ENCODE data around the gene KCNH3. TPM values are rescaled to one million over a fixed set of nuclear protein-coding genes. Genes with fewer than 3 reads are reported as not detected.
A peak's percentile ranks its signal among the peaks of the same experiment; 100 is the strongest.
"Not testable (repeated sequence)": the region's sequence is repeated elsewhere in the genome, so short reads cannot be mapped to it uniquely, and the experiment has no call there.

KCNH3 gene, protein sequence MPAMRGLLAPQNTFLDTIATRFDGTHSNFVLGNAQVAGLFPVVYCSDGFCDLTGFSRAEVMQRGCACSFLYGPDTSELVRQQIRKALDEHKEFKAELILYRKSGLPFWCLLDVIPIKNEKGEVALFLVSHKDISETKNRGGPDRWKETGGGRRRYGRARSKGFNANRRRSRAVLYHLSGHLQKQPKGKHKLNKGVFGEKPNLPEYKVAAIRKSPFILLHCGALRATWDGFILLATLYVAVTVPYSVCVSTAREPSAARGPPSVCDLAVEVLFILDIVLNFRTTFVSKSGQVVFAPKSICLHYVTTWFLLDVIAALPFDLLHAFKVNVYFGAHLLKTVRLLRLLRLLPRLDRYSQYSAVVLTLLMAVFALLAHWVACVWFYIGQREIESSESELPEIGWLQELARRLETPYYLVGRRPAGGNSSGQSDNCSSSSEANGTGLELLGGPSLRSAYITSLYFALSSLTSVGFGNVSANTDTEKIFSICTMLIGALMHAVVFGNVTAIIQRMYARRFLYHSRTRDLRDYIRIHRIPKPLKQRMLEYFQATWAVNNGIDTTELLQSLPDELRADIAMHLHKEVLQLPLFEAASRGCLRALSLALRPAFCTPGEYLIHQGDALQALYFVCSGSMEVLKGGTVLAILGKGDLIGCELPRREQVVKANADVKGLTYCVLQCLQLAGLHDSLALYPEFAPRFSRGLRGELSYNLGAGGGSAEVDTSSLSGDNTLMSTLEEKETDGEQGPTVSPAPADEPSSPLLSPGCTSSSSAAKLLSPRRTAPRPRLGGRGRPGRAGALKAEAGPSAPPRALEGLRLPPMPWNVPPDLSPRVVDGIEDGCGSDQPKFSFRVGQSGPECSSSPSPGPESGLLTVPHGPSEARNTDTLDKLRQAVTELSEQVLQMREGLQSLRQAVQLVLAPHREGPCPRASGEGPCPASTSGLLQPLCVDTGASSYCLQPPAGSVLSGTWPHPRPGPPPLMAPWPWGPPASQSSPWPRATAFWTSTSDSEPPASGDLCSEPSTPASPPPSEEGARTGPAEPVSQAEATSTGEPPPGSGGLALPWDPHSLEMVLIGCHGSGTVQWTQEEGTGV
- total RNA-seq (2014; rRNA removed; shearing (Covaris generic)), result 1.7 TPM in 2 replicates

GRCh38 chr12:49538510-49539403 is at the start of gene KCNH3:
KCNH3 (plus strand) TSS chr12:49539030; CDS start chr12:49539417, 387 bp downstream.
- DNase-seq (ENCODE audit: low spot score), result peak; percentile 82
- in situ Hi-C loops (cut with HindIII; ENCODE audit: low sequenced_read_pairs), result no loop called here

DNA sequence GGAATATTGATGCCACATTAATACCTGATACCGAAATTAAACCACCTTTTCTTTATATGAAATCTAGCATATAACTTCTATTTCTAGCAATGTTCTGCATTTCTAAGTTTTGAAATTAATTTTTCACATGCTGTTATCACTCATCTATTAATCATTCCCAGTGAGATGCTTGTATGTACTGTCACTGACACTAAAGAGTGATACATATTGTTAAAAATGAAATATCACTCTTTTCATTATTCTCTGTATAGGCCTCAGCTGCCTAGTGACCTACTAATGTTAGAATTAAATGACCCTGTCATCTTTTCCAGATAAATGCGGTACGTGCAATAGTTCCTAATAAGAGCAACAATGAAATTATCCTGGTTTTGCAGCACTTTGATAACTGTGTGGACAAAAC is 49.7 kb upstream of the KCNH3 start:
- in situ Hi-C loops (cut with HindIII; ENCODE audit: low sequenced_read_pairs), result no loop called here

GRCh38 chr12:49489720-49490119 is 49.1 kb upstream of the KCNH3 start:
- DNase-seq (ENCODE audit: low spot score), result no peak
- in situ Hi-C loops (cut with HindIII; ENCODE audit: low sequenced_read_pairs), result no loop called here

More for the DNA sequence above, 49.7 kb upstream of the KCNH3 start:
- DNase-seq (ENCODE audit: low spot score), result no peak

- DNase-seq (ENCODE audit: low spot score), result no peak
- in situ Hi-C loops (cut with HindIII; ENCODE audit: low sequenced_read_pairs), result no loop called here
Observed at GRCh38 chr12:49491823-49492222, 47.0 kb upstream of the KCNH3 start.

GRCh38 chr12:49493900-49494299 is 44.9 kb upstream of the KCNH3 start:
- in situ Hi-C loops (cut with HindIII; ENCODE audit: low sequenced_read_pairs), result no loop called here
- no peak for DNase-seq (ENCODE audit: low spot score)

- in situ Hi-C loops (cut with HindIII; ENCODE audit: low sequenced_read_pairs), result no loop called here
- no peak for DNase-seq (ENCODE audit: low spot score)
Observed at GRCh38 chr12:49496417-49497360, 42.1 kb upstream of the KCNH3 start.

DNA sequence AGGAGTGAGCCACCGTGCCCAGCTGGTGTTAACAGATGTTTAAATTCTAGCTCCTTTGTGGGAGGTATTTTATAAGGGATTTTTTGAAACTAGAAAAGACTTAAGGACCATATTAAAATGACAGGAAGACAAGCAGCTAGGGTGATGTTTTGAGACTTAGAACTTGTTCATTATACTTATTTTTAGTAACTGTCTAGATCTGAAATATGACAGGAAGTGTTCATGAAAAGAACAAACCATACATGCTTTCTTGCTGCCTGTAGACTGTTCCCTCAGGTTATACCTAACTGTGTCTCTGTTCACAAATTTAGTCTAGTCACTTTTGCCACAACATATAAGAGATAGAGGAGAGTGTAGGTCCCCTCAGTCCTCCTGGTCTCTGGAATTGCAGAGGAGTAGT is 36.9 kb upstream of the KCNH3 start:
- in situ Hi-C loops (cut with HindIII; ENCODE audit: low sequenced_read_pairs), result loop anchor here (25.0 kb wide), 1 partner anchor 140 kb away; the partner anchor contains the start of gene SPATS2
- DNase-seq (ENCODE audit: low spot score), result no peak

DNA sequence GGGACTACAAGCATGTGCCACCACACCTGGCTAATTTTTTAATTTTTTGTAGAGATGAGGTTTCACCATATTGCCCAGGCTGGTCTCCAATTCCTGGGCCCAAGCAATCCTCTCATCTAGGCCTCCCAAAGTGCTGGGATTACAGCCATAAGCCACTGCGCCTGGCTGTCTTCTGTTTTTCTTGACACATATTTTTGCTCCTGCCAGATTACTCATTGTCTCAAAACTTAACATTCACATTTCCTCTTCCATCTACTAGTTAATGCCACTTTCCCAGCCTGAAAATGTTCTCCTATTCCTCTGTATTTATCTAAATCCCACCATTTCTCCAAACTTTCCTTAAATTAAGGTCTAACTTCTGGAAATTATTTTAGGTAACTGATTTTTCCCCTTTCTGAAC is 36.2 kb upstream of the KCNH3 start:
- DNase-seq (ENCODE audit: low spot score), result no peak
- in situ Hi-C loops (cut with HindIII; ENCODE audit: low sequenced_read_pairs), result loop anchor here (25.0 kb wide), 1 partner anchor 140 kb away; the partner anchor contains the start of gene SPATS2

- DNase-seq (ENCODE audit: low spot score), result peak; percentile 16
- in situ Hi-C loops (cut with HindIII; ENCODE audit: low sequenced_read_pairs), result loop anchor here (25.0 kb wide), 1 partner anchor 141 kb away; the partner anchor contains the start of gene SPATS2
Observed at GRCh38 chr12:49503674-49504180, 35.1 kb upstream of the KCNH3 start.

DNA sequence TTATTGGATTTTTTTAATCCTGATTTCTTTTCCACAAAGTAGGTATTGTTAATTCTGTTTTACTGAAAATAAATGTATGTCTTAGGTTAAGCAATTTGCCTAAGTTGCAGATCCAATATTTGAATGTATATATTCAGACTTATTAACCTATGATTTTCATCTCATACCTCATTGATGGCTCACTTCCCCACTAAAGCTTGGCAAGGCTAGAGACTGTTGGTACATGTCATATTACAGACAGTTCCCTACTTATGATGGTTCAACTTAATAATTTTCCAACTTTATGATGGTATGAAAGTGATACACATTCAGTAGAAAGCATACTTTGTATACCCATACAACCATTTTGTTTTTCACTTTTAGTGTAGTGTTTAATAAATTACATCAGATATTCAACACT is 33.2 kb upstream of the KCNH3 start:
- no peak for DNase-seq (ENCODE audit: low spot score)
- in situ Hi-C loops (cut with HindIII; ENCODE audit: low sequenced_read_pairs), result loop anchor here (25.0 kb wide), 1 partner anchor 143 kb away; the partner anchor contains the start of gene SPATS2

DNA sequence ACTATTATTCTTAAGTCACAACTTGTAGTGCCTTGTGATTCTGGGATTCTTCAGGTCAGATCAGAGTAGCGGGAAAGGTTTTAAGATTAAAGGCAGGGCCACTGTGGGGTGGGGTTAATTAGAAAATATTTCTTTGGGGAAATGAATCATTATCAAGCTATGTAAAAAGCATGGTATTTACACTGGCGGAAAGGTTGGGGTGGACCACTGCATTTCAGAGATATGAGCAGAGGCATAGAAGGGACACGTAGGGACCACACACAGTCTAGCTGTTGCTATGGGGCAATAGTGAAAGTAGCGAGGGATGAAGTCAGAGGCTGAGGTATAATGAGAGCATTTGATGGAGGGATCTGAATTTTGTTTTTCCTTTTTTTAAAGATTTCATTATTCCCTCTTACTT is 31.7 kb upstream of the KCNH3 start:
- DNase-seq (ENCODE audit: low spot score), result no peak
- in situ Hi-C loops (cut with HindIII; ENCODE audit: low sequenced_read_pairs), result loop anchor here (25.0 kb wide), 1 partner anchor 145 kb away; the partner anchor contains the start of gene SPATS2

DNA sequence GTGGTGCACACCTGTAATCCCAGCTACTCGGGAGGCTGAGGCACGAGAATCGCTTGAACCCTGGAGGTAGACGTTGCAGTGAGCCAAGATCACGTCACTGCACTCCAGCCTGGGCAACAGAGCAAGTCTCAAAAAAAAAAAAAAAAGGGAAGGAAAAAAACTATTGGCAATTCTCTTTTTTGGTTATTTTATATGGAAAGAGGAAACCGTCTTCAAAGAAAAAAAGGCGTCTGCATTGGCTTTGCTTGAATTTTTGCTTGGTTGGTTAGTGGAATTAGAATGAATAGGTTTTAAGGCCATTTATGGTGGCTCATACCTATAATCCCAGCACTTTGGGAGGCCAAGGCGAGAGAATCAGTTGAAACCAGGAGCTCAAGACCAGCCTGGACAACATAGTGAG is 29.1 kb upstream of the KCNH3 start:
- in situ Hi-C loops (cut with HindIII; ENCODE audit: low sequenced_read_pairs), result loop anchor here (25.0 kb wide), 1 partner anchor 147 kb away; the partner anchor contains the start of gene SPATS2

GRCh38 chr12:49511410-49511809 is 27.4 kb upstream of the KCNH3 start:
- no peak for DNase-seq (ENCODE audit: low spot score)
- in situ Hi-C loops (cut with HindIII; ENCODE audit: low sequenced_read_pairs), result loop anchor here (25.0 kb wide), 1 partner anchor 149 kb away; the partner anchor contains the start of gene SPATS2

More for the DNA sequence above, 29.1 kb upstream of the KCNH3 start:
- not testable (repeated sequence) for DNase-seq (ENCODE audit: low spot score)

DNA sequence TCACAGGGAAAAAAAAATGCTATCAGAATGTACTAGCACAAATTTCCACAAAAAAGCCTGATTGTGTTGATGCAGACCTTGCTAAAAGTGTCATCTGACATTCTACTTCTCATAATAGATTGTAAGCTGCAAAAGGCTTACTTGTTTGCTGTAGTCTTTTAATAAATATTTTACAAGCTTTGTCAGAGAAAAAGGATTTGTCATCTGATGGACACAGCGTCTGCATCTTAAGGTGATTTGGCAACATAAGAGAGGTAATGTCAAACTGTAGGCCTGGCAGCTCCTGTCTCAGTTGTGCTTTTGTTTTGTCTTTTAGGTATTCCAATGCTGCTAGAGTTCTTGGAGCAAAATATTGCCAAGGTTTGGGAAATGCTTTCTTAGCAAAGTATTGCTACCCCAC is 26.3 kb upstream of the KCNH3 start:
- DNase-seq (ENCODE audit: low spot score), result no peak
- in situ Hi-C loops (cut with HindIII; ENCODE audit: low sequenced_read_pairs), result loop anchor here (25.0 kb wide), 1 partner anchor 150 kb away; the partner anchor contains the start of gene SPATS2

DNA sequence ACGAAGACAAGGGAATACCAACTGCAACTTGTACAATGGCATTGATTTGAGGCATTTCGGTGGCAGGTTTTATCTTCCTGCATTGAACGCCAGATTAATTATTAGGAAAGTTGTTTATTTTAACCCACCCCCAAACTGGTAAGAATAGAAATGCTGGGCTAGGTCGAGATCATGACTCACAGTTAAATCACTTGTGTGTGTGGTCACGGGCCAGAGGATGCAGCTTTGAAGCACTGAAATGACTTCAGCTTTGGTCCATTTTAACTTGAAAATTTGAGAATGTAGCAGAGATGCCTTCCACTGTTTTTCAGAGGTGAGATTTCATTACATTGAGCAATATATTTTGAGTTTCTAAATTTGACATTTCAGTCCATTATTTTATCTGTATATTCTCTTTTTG is 23.6 kb upstream of the KCNH3 start:
- DNase-seq (ENCODE audit: low spot score), result no peak
- in situ Hi-C loops (cut with HindIII; ENCODE audit: low sequenced_read_pairs), result loop anchor here (25.0 kb wide), 1 partner anchor 153 kb away; the partner anchor contains the start of gene SPATS2

DNA sequence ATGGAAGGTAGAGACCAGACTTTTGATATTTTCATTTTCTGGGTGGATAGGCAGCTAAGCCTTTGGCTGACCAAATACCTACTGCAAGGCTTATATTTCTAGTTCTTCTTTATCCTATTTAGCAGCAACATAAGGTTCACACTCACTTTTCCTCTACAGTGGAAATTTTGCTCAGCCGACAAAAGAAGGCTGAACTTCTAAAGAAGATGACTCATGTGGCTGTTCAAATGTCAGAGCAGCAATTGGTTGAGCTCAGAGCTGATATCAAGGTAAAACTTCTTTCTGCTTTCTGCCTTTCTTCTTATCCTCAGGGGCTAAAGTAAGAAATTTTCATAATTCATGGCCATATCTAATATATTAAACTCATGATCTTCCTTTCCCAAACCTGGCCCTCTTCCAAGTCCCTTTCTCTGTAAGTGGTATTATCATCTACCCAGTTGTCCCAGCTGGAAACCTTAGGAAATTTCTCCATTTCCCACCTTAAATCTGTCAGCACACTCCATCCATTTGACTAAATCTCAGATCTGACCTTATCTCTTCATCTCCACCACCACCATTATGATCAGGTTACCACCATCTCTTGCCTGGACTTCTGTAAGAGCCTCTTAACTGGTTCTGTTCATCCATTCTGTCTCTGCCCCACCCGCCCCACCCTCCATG is 19.8 kb upstream of the KCNH3 start:
- DNase-seq (ENCODE audit: low spot score), result no peak
- in situ Hi-C loops (cut with HindIII; ENCODE audit: low sequenced_read_pairs), result loop anchor here (25.0 kb wide), 1 partner anchor 157 kb away; the partner anchor contains the start of gene SPATS2

All from G401 (cell line).